Erythroblast (primary cell): Measurements from ENCODE around the gene HJURP.

Source experiments
- GATA1 ChIP-seq: IDR thresholded peaks from 2 replicates; pipeline ENCODE4 v1.6.1; 2011; ENCODE audit warnings: low read depth, mild to moderate bottlenecking, control low read depth, low read length, moderate library complexity
- POLR2A ChIP-seq: IDR thresholded peaks from 2 replicates; pipeline ENCODE4 v1.6.1; 2011; ENCODE audit warnings: mild to moderate bottlenecking, low read length

DNA sequence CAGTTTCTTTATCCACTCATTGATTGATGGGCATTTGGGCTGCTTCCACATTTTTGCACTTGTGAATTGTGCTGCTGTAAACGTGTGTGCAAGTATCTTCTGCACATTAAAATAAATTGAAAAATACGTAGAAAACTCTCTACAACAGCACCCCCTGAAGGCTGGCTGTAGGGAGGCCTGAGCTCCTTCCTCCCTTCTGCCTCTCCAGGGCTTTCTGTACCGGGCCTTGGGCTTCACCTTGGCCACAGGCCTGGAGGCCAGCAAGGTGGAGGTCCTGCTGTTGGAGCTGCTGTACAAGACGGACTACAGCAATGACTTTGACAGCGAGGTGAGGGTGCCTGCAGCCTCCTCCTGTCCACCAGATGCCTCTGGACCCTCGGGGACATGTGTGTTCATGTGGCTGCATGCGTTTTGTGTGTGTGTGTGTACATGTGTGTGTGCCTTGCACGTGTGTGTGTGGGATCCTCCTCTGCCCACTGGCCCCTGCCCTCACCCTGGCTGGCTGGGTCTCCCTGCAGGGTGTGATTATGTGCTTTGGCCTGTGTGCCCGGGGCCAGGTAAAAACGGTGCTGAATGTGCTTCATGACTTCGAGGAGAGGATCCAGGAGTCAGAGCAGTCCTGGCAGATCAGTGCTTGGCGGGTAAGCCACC, 47.0 kb downstream of the HJURP start:
- no peak for TF ChIP-seq POLR2A
- no peak for TF ChIP-seq GATA1
